Hematopoietic multipotent progenitor cell treated with erythropoietin and hydrocortisone succinate and interleukin-3 and kit ligand, for 15 days (in vitro differentiated cells): ENCODE data around the gene HCRTR2.
"Not testable (repeated sequence)": the region's sequence is repeated elsewhere in the genome, so short reads cannot be mapped to it uniquely, and the experiment has no call there.

Experiments
- DNase-seq: peaks from one replicate; pipeline ENCODE4 v3.0.0-alpha.2; 2015; ENCODE audit warnings: low spot score

HCRTR2 gene

GRCh38 chr6:55174211-55175026 lies at the start of gene HCRTR2:
Gene HCRTR2 (plus strand): TSS chr6:55174515. CDS start chr6:55174588, 73 bp downstream.
- DNase-seq: no peak

- no peak for DNase-seq
These were observed 43.5 kb upstream of the HCRTR2 start for GRCh38 chr6:55130806-55131324.

- DNase-seq: no peak
These were observed 42.7 kb upstream of the HCRTR2 start for GRCh38 chr6:55131616-55132015.

- DNase-seq: no peak
These were observed 37.4 kb upstream of the HCRTR2 start for GRCh38 chr6:55136916-55137315.

- DNase-seq: no peak
These were observed 36.2 kb upstream of the HCRTR2 start for GRCh38 chr6:55137929-55138693.

- no peak for DNase-seq
These were observed 32.7 kb upstream of the HCRTR2 start for GRCh38 chr6:55141611-55142010.

- no peak for DNase-seq
These were observed 31.7 kb upstream of the HCRTR2 start for GRCh38 chr6:55142610-55143009.

GRCh38 chr6:55153284-55153683 lies 21.0 kb upstream of the HCRTR2 start:
- DNase-seq: no peak

- not testable (repeated sequence) for DNase-seq
These were observed 15.5 kb upstream of the HCRTR2 start for GRCh38 chr6:55158784-55159183.

- no peak for DNase-seq
These were observed 6.5 kb upstream of the HCRTR2 start for GRCh38 chr6:55167860-55168259.

- no peak for DNase-seq
These were observed 1.0 kb downstream of the HCRTR2 start for GRCh38 chr6:55175078-55176049.

- no peak for DNase-seq
These were observed 2.6 kb downstream of the HCRTR2 start for GRCh38 chr6:55176958-55177357.

- DNase-seq: no peak
These were observed 5.9 kb downstream of the HCRTR2 start for GRCh38 chr6:55180258-55180657.

- no peak for DNase-seq
These were observed 7.8 kb downstream of the HCRTR2 start for GRCh38 chr6:55182016-55182650.

GRCh38 chr6:55184782-55185530 lies 10.6 kb downstream of the HCRTR2 start:
- no peak for DNase-seq

- DNase-seq: no peak
These were observed 24.4 kb downstream of the HCRTR2 start for GRCh38 chr6:55198715-55199114.

- DNase-seq: no peak
These were observed 24.9 kb downstream of the HCRTR2 start for GRCh38 chr6:55199239-55199638.

- DNase-seq: no peak
These were observed 34.5 kb downstream of the HCRTR2 start for GRCh38 chr6:55208478-55209458.

GRCh38 chr6:55210952-55211351 lies 36.6 kb downstream of the HCRTR2 start:
- no peak for DNase-seq
